Lung (tissue), 12 donors: ENCODE measurements around the gene NDUFV1. TPM values are rescaled to one million over a fixed set of nuclear protein-coding genes. Genes with fewer than 3 reads are reported as not detected.

Experiments used
- ATAC-seq: fragments of 200-7000 bp; cut with Tn5 transposase; one replicate; pipeline ENCODE4 v1.9.1; 2020; ENCODE audit warnings: moderate number of reproducible peaks; ENCODE audit not compliant: insufficient read depth, low FRiP score
- DNase-seq, 3 donors: peaks; one replicate each; pipeline ENCODE4 v3.0.0-alpha.2; 2013 to 2017
- H3K27ac ChIP-seq, 2 donors: one replicate each; pipeline ENCODE4 v1.5.1; 2013; ENCODE audit warnings: mild to moderate bottlenecking in 2 of 2, moderate library complexity in 2 of 2, control low read depth in 1 of 2, inconsistent platforms in 1 of 2, low read depth in 1 of 2, low read length in 1 of 2
- H3K27me3 ChIP-seq, 3 donors: one replicate each; pipeline ENCODE4 v1.5.1; 2013; ENCODE audit warnings: low read length in 2 of 3; ENCODE audit not compliant: control insufficient read depth in 3 of 3, insufficient read depth in 3 of 3
- H3K36me3 ChIP-seq, 4 donors: one replicate each; pipeline ENCODE4 v1.5.1; 2013; ENCODE audit warnings: low read length in 4 of 4, mild to moderate bottlenecking in 1 of 4, moderate library complexity in 1 of 4; ENCODE audit not compliant: control insufficient read depth in 4 of 4, insufficient read depth in 4 of 4
- H3K4me1 ChIP-seq, 5 donors: one replicate each; pipeline ENCODE4 v1.5.1; 2013; ENCODE audit warnings: low read length in 5 of 5, mild to moderate bottlenecking in 2 of 5, moderate library complexity in 1 of 5; ENCODE audit not compliant: control insufficient read depth in 5 of 5, insufficient read depth in 5 of 5
- H3K4me3 ChIP-seq: one replicate; pipeline ENCODE4 v1.5.1; 2013; ENCODE audit warnings: mild to moderate bottlenecking, control low read depth, moderate library complexity
- H3K9ac ChIP-seq, 2 donors: one replicate each; pipeline ENCODE4 v1.5.1; 2013; ENCODE audit warnings: low read length in 2 of 2, control low read depth in 1 of 2; ENCODE audit not compliant: insufficient read depth in 1 of 2
- H3K9me3 ChIP-seq, 4 donors: one replicate each; pipeline ENCODE4 v1.5.1; 2013; ENCODE audit warnings: low read length in 3 of 4, mild to moderate bottlenecking in 1 of 4, moderate library complexity in 1 of 4; ENCODE audit not compliant: control insufficient read depth in 4 of 4, insufficient read depth in 3 of 4
- WGBS, 2 donors: extraction: QIAGEN DNeasy Blood & Tissue Kit; methylation state at CpG; one replicate each; pipeline ENCODE4 v1.1.7; 2013; 5-methylcytosine and 5-hydroxymethylcytosine counted together
- polyA plus RNA-seq, 2 donors: library from polyadenylated mRNA; stranded (reverse); fragments of 200-250 nt; gene quantifications; one replicate each; pipeline ENCODE4 v1.2.1, GENCODE V29; 2013
- total RNA-seq, 2 donors: library from RNA; depleted of rRNA in 1 of 2; stranded (reverse); fragments of >200 nt in 1 of 2; gene quantifications; one replicate each; pipeline ENCODE4 v1.2.1, GENCODE V29; 2014 to 2021
- TF ChIP-seq, protein P1 (sequence below): IDR thresholded peaks from 2 replicates; pipeline ENCODE4 v1.5.1; 2012; ENCODE audit warnings: mild to moderate bottlenecking; ENCODE audit errors: control extremely low read depth, extremely low read depth
- donor health status: control.
- donor health status: control.
- donor health status: Bipolar disorder and iron deficiency.
- donor health status: healthy.
- donor health status: DM: yes; HTN: yes; CAD: no.

Gene NDUFV1
- total and polyA plus RNA-seq, 4 donors, result 113 to 191 (median 140) TPM

DNA sequence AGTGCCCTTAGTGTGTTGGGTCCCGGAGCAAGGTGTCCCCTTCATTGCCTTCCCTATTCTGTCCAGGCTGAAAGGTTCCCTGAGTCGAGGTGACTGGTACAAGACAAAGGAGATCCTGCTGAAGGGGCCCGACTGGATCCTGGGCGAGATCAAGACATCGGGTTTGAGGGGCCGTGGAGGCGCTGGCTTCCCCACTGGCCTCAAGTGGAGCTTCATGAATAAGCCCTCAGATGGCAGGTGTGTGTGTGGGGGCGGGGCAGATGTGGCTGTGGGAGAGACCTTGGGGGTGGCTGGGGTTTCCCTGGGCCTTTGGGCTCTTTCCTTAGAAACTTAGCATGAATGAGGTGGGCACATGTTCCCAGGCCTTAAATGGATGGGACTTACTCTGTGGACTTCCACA lies 1.8 kb downstream of the NDUFV1 start:
- no peak overlapping the region for H3K27ac ChIP-seq
- no peak for DNase-seq
- peaks cover 0 to 37% (median 5%) of the 10 kb centered on the region in 4 donors for H3K36me3 ChIP-seq
- ATAC-seq, result no peak
- WGBS, 2 donors, result 93 to 94% methylated on average over 8 of the region's 8 CpGs
- H3K4me3 ChIP-seq, result no peak overlapping the region
- no peak overlapping the region for H3K9ac ChIP-seq
- H3K4me1 ChIP-seq, result peaks cover 0 to 22% (median 5%) of the 10 kb centered on the region in 5 donors
- TF ChIP-seq, protein P1, sequence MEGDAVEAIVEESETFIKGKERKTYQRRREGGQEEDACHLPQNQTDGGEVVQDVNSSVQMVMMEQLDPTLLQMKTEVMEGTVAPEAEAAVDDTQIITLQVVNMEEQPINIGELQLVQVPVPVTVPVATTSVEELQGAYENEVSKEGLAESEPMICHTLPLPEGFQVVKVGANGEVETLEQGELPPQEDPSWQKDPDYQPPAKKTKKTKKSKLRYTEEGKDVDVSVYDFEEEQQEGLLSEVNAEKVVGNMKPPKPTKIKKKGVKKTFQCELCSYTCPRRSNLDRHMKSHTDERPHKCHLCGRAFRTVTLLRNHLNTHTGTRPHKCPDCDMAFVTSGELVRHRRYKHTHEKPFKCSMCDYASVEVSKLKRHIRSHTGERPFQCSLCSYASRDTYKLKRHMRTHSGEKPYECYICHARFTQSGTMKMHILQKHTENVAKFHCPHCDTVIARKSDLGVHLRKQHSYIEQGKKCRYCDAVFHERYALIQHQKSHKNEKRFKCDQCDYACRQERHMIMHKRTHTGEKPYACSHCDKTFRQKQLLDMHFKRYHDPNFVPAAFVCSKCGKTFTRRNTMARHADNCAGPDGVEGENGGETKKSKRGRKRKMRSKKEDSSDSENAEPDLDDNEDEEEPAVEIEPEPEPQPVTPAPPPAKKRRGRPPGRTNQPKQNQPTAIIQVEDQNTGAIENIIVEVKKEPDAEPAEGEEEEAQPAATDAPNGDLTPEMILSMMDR, result no peak
- no peaks in the 10 kb centered on the region for H3K9me3 ChIP-seq
- no peaks in the 10 kb centered on the region for H3K27me3 ChIP-seq

GRCh38 chr11:67609316-67609715 lies 2.6 kb downstream of the NDUFV1 start:
- no peak overlapping the region for H3K4me3 ChIP-seq
- H3K9me3 ChIP-seq, result no peaks in the 10 kb centered on the region
- H3K27me3 ChIP-seq, result no peaks in the 10 kb centered on the region
- 94 to 95% methylated on average over 10 of the region's 10 CpGs for WGBS, 2 donors
- ATAC-seq (no peak), DNase-seq (no peak)
- peaks cover 0 to 22% (median 5%) of the 10 kb centered on the region in 5 donors for H3K4me1 ChIP-seq
- TF ChIP-seq, protein P1, result no peak
- peaks cover 0 to 37% (median 5%) of the 10 kb centered on the region in 4 donors for H3K36me3 ChIP-seq
- H3K9ac ChIP-seq, result no peak overlapping the region
- H3K27ac ChIP-seq, result no peak overlapping the region

DNA sequence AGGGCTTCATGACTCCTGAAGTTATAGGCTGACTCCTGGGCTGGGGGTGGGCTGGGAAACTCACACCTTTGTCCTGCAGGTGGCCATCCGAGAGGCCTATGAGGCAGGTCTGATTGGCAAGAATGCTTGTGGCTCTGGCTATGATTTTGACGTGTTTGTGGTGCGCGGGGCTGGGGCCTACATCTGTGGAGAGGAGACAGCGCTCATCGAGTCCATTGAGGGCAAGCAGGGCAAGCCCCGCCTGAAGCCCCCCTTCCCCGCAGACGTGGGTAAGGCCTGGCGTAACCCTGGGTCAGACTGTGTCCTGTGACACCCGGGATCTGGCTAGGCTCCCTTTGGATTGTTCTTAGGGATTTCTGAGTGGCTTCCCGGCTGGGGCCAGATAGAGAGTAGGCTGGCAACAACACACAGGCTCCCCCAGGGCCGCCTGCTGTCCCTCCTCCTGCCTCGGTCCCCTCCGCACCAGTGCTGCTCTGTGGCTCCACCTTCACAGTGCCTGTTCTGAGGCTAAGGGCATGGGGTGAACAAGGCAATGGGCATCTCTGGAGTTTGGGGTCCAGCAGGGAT lies 3.6 kb downstream of the NDUFV1 start:
- DNase-seq, result no peak
- TF ChIP-seq, protein P1, result no peak
- Histone ChIP-seq H3K4me3 (no peak overlapping the region), H3K9me3 (no peaks in the 10 kb centered on the region), H3K27me3 (no peaks in the 10 kb centered on the region), H3K9ac (no peak overlapping the region), H3K36me3 (peaks cover 0 to 37% (median 5%) of the 10 kb centered on the region in 4 donors), H3K27ac (no peak overlapping the region), H3K4me1 (peaks cover 0 to 19% (median 5%) of the 10 kb centered on the region in 5 donors)
- no peak for ATAC-seq
- 91% methylated on average over 15 of the region's 15 CpGs for WGBS, 2 donors

DNA sequence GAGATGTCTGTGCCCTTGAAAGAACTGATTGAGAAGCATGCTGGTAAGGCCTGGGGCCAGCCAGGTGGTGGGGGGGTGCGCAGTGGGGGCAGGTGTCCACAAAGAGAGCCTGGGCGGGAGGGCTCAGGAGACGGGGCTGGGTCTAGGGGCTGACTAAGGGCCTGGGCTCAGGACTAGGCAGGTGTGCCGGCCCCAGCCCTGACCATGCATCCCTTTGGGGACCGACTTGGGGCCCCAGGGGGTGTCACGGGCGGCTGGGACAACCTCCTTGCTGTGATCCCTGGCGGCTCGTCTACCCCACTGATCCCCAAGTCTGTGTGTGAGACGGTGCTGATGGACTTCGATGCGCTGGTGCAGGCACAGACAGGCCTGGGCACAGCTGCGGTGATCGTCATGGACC lies 4.4 kb downstream of the NDUFV1 start:
- Histone ChIP-seq H3K9me3 (no peaks in the 10 kb centered on the region), H3K27me3 (peaks cover 0 to 2% (median 0%) of the 10 kb centered on the region in 3 donors), H3K27ac (no peak overlapping the region), H3K36me3 (peaks cover 0 to 37% (median 5%) of the 10 kb centered on the region in 4 donors), H3K9ac (no peak overlapping the region), H3K4me1 (peaks cover 0 to 15% (median 4%) of the 10 kb centered on the region in 5 donors), H3K4me3 (no peak overlapping the region)
- TF ChIP-seq, protein P1, result no peak
- DNase-seq (no peak), ATAC-seq (no peak)
- WGBS, 2 donors, result 96 to 97% methylated on average over 14 of the region's 14 CpGs
